Myocyte (in vitro differentiated cells): ENCODE results near the gene KIAA1549. TPM values are rescaled to one million over a fixed set of nuclear protein-coding genes. Genes with fewer than 3 reads are reported as not detected.

Source experiments
- DNase-seq: peaks from one replicate; pipeline ENCODE4 v3.0.0-alpha.2; 2012; ENCODE audit warnings: low read depth
- total RNA-seq: library from RNA; depleted of rRNA; stranded (reverse); fragments of >200 nt; gene quantifications from 2 replicates; pipeline ENCODE4 v1.2.3, GENCODE V29; 2014

KIAA1549 gene
- total RNA-seq, 1 donor from 2014 or later = 16.0 TPM

DNA sequence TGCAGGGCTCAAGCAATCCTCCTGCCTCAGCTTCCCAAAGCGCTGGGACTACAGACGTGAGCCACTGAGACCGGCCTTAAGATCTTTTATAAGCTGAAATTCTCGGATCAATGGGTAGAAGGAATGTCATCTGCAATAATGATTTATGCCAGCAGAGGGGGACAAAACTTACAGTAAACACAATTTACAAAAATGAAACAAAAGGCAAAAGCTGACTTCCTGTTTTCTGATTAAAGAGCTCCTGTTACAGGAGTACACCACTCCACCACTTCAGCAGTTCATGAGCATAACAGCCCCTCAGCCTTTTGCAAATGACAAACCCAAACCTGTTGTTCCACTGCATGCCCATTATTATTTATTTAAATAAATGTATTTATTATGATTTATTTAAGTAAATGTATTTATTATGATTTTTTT is 94.7 kb downstream of the KIAA1549 start:
- DNase-seq = peak; percentile 79

DNA sequence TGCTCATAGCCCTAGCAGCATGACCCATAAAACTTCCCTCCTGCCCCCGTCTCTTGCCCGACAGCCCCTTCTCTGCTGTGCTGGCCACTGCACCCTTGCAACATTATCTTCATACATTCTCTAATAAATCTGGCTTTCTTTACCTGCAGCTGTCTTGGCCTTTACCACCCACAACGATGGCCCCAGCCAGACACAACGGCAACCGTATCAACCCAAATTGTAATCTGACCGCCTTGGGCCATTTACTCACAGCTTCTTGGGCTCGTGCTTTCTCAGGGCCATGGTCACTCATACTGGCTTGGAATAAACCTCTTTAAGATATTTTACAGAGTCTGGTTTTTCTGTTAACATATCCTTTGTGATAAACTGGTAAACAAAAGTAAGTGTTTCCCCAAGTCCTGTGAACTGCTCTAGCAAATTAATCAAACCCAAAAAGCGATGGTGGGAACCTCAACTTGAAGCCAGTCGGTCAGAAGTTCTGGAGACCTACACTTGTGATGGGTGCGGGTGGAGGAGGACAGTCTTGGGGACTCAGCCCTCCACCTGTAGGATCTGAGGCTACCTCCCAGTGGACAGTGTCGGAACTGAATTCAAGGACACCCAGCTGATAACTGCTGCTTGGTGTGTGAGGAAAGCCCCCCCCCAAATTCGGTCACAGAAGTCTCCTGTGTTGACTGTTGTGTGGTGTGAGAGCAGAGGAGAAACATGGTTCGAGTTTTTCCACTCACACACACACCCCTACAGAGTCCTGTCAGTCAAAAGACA is 95.6 kb downstream of the KIAA1549 start:
- no peak for DNase-seq

DNA sequence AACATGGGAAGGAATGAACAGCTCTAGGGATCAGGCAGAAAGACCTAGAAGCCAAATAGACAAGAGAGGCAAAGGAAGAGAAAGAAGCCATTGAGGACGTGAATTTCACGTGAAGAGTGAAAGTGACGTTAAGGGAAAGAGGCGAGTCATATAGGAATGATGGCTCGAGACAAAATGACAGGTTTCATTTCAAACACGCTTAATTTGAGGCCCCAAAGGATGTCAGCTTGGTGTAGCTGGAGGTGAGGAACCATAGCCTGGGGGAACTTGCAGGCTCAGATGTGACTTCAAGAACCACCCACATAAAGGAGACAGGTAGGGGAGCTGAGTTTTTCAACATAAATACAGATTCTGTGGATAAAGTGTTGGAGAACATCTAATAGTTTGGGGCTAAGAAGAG is 98.9 kb downstream of the KIAA1549 start:
- DNase-seq = no peak

DNA sequence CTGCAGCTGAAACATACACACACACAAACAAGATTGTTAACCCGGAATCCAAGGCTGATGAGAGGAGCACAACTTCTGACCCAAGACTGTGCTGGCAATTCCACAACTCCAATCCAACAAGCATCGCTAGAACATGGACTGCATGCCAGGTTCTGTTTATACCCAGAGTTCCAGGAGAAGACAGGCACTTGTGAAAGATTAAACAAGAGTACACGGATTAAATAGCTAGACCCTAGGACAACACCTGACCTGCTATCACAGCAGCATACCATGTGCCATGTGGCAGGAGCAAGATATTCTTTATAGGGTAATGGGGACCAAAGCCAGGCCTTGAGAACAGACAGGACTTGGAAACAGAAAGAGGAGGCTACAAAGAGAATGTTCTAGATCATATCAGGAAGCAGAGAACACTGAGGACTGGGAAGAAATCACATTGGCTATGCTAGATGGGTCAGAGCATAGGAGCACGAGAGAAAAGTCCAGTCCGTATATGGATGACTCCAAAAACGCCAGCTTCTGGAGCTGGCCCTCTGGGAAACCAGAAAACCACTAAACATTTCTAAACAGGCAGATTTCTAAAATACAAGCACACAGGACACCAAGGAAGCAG is 99.5 kb downstream of the KIAA1549 start:
- DNase-seq = no peak

DNA sequence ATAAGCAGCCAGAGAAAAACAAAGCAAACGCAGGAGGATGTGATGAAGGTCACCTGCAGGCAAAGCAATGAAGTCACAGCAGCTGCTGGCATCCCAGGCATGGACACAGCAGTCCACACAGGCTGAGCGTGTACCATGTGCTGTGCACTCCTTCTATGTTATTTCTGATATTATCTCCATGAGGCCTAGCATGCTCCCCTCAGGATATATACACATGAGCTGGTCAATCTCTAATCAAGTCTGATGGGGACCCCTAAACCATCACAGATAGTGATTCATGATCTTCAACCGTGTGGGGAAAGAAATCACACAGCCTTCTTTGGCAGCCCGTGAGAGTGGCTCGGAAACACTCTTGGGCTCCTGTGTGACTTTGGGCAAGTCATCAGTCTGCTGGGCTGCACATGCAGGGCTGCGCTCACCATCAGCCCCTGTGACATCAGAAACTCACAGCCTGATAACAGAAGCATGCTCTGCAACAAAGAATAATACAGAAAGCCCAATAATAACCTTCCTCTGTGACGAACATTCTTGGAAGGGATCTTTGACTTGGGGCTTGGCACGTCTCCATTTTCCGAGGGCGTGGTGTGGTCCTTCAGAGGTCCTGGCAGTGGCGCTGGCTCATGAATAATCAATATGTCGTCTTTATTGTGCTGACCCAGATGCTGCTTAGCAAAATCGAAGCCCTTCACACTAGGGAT is 100.2 kb downstream of the KIAA1549 start:
- DNase-seq = no peak

DNA sequence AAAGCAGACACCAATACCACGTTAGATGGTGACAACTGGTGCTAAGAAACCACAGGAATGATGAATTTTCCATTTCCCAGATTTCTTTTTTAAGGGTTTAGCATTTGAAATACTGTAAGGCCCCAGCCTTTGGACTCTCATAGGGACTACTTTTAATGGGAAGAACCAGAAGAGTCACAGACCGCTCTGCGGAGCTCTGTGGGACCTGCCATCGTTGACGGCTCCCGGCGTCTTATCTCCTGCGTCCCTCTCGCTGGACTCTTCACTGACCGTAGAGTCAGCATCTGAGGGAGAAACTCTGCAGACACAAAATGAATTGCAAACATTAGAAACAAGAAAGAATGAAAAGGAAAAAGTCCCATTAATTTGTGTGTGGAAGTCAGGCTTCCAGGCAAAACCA is 101.8 kb downstream of the KIAA1549 start:
- no peak for DNase-seq

DNA sequence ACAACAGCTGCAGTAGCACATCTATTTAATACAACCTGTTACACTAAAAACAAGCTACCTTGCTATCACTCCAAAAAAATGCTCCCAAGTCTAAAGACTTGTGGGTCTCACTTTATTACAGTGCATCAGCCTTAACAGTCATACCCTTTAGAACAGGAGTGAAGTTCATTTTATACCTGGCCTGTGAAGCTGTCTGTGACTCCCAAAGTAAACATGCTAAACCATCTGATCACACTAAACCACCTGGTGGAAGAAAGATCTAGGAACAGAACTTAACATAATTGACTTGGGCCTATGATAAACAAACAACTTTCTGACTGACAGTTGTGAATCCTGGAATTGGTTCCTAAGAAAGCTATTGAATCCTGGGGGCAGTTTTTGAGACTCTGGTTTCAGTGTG is 102.3 kb downstream of the KIAA1549 start:
- no peak for DNase-seq

DNA sequence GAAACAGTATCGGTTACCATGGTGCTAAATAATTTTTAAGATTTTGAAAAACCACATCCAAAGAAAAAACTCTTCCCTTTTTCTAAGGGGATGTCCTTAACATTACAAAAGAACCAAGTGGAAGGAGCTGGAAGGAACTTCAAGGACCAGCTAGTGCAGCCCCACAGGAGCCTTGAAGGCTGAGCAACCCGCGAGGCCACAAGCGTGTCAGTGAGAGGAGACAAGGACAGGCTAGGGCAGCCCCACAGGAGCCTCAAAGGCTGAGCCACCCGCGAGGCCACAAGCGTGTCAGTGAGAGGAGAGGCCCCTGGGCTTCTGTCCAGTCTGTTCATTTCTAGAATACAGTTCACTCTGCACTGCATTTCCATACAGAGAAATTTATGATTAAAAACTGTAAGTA is 103.1 kb downstream of the KIAA1549 start:
- no peak for DNase-seq

DNA sequence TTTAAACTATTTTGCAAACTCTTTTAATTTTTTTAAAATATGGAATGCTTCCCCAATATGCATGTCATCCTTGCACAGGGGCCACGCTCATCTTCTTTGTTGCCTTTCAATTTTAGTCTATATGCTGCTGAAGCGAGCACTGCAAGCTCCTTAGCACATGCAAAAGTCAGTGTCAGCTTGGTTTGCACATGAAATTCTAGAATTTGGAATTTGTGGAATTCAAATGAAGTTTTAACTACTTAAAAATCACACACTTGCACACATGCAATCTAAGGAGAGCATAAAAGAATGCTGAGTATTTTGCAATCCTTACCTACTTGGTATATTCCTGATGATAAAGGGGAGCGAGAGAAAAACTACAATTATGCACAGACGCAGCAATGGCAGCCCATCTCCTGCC is 104.9 kb downstream of the KIAA1549 start:
- no peak for DNase-seq

DNA sequence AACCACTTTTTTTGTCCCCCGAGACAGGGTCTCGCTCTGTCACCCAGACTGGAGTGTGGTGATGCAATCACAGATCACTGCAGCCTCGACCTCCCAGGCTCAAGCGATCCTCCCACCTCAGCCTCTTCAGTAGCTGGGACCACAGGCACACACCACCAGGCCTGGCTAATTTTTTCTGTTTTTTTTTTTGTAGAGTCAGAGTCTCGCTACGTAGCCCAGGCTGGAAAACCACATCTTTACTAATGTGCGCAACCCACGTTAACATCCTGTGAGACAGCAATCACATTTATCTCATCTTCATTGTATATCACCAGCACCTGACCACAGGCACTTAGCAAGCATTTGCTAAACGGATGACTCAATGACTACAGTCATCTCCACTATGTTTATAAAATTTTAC is 105.4 kb downstream of the KIAA1549 start:
- no peak for DNase-seq

DNA sequence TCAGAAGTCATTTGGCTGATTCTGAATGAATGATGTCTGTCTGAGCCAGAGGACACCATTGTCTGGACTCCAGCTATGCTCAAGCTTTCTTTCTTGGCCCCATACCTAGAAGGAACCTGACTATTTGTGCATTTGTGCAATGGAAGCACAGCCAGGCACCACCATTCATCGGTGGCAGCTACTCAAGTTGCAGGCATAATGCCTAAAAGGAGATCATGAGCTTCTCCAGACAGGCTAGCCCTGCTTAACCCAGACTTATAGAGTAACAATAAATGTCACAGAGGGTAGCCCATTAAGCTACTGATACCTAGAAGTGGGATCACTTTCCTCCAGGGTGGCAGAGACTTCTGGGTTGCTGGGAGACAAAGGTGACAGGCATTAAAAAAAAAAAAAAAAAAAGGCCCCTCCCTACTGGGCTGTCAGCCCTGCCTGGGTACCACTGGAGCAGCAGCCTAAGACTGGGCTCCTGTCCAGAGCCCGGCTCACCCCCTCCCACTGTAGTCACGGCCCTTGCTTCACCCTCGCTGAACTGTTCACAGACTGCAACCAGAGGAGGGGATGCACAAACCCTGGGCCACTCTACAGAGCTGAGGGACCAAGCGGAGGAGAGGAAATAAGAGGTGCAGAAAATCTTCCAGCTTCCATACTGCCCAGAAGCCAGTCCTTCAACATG is 107.8 kb downstream of the KIAA1549 start:
- DNase-seq = no peak

DNA sequence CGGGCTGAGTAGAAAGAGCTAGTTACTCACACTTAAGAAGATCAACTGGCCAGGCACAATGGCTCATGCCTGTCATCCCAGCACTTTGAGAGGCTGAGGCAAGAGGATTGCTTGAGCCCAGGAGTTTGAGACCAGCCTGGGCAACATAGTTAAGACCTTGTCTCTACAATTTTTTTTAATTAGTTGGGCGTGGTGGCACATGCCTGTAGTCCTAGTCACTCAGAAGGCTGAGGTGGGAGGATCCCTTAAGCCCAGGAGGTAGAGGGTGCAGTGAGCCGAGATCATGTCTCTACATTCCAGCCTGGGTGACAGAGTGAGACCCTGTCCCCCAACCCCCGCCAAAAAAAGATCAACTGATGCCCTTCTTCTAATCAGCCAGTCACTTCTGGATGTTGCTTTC is 108.6 kb downstream of the KIAA1549 start:
- DNase-seq = no peak

DNA sequence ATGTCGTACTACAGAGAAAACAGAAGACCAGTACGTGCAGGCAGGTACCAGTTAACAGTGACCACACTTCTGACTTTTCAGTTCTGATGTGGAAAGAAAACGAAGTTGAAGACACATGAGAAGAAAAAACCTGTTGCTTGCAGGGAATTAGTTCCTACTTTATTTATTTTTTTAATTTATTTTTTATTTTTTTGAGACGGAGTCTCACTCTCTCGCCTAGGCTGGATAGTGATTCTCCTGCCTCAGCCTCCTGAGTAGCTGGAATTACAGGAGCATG is 109.4 kb downstream of the KIAA1549 start:
- DNase-seq = no peak

DNA sequence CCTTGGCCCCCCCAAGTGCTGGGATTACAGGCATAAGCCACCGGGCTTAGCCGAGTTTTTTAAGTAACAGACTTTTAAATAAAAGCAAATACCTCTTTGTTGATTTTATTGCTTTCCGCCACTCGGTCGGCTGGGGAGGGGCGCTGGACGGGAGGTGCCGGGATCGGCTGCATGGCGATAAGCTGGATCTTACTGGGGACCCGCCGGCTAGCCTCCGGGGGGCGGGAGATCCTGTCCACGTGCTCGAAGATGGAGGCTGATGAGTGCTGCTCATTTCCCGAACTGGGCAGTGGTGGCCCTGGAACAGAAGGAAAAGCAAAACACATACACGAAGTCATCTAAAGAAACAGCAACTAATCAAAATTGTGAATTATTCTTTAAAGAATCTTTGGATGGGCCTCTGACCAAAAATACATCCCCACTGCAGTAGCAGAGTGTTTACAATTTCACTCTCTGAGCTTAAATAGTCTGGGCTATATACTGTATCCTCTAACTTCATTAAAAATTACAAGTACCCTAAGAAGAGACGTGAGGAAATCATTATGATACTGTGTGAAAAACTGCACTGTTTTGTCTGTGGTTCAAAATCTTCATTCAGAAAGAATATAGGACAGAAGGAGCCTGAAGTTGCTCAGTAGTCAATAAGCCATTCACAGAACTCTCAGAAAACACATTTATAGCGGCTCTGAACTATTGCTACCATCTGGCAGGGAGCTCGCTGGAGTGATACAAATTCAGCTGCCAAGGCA is 110.0 kb downstream of the KIAA1549 start:
- DNase-seq = no peak

DNA sequence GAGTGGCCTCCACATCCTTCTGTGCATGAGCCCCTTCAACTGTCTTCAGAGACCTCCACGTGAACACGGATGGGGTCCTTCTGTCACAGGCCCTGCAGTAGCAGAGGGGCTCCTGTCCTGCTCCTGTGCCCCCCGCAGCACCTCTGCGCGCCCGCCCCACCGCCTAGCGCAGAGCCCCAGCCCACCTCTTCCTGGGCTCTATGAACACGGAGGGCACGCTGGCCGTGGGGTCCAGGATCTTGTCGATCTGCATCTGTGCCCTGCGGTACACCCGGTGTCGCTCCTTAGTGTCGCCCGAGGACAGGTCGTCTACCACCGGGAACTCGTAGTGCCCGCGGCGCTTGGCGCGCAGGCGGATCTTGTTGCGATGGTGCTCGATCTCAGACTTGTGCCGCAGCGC is 111.8 kb downstream of the KIAA1549 start:
- no peak for DNase-seq

DNA sequence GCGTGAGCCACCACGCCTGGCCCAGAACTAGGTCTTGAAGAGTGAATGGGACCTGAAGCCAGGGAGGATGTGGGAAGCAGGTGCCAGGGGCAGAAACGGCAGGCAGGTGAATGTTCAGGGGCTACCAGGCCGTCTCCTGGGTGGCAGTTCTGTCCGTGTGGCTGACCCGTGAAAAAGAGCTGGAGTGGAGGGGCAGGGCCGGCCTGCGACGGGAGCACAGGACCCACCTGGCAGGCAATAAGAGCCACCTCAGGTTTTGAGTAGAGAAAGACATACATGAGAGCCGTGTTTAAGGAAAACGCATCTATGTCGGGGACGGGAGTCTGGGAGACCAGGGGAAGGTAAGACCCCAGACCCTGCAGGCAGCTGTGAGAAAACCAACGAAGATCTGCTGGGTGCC is 112.5 kb downstream of the KIAA1549 start:
- DNase-seq = no peak

DNA sequence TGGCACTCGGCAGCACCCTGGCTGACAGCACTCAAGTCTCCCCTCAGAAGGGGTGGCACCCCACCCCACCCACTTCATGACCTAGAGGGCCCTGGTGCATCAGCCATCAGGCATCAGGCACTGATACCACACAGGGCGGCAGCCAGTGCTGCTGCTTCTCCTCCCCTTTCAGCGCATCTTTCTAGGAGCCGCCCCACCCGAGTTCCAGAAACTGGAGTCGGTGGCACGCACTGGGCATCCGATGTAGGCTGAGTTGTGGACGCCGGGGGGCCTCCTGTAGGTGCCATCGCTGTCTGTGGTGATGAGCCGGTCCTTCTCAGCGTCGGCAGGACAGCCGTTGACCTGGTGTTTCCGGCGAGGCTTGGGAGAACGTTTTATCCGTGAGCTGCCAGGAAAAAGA is 113.4 kb downstream of the KIAA1549 start:
- no peak for DNase-seq

DNA sequence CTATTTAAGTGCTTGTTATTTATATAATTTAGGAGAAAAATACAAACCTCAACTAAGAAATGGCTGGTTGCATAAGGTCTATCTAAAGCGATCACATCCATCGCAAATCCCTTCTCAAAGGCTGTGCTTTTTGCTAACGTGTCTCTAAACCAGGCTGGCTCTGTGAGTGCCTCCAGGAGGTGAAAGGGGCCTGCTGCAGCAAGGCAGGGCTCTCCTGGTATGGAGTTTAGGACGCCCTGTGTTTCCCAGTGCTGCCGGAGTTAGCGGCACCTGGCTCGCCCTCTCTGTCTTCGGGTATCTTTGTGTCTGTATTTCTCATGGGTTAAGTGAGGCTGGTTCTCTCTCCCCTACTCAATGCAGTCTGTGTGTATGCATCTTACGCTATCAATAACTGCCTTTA is 114.8 kb downstream of the KIAA1549 start:
- no peak for DNase-seq

DNA sequence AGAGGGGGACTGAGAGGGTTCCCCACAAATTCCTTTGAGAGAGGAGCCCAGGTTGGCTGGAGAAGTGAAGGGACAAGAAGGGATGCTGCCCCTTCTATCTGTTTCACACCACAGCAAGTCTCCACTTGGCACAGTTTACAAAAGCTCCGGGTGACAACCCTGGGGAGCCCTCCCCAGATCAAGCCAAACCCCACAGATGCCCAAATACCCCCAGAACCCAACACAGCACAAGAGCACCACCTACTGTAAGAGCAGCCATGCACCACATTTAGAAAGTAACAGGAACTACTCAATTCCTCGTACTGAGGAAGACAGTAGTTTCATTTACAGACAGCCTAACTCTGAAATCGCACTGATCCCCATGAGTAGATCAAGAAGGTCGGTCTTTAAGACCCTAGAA is 115.3 kb downstream of the KIAA1549 start:
- DNase-seq = no peak

DNA sequence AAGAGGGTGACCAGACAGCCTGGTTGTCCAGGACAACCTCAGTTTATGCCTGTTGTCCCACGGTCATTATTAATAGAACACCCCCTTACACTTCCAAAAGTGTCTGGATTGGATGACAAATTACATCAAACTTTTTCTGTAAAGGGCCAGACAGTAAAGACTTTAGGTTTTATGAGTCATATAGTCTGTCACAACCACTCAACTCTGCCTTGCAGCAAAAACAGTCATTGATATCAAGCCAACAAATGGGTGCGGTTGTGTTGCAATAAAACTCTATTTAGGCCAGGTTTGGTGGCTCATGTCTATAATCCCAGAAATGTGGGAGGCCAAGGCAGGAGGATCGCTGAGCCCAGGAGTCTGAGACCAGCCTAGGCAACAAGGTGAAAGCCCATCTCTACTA is 116.5 kb downstream of the KIAA1549 start:
- DNase-seq = no peak

DNA sequence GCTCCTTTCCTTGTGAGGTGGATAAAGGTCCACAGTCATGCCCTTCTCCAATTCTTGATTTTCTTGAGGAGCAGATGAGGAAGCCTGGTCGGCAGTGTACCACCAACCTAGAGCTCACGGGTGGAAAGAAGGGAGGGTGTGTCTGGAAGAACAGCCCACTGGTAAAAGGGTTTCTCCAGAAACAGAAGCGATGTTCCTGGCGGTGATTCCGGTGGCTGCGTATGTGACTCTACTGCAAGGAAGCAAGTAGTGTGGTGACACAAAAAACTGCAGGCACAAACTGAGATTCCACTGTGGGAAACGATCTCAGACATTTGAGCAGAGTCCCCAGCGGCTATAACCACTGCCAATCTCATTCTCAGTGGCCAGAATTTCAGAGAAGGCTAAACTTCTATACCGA is 117.3 kb downstream of the KIAA1549 start:
- DNase-seq = no peak

DNA sequence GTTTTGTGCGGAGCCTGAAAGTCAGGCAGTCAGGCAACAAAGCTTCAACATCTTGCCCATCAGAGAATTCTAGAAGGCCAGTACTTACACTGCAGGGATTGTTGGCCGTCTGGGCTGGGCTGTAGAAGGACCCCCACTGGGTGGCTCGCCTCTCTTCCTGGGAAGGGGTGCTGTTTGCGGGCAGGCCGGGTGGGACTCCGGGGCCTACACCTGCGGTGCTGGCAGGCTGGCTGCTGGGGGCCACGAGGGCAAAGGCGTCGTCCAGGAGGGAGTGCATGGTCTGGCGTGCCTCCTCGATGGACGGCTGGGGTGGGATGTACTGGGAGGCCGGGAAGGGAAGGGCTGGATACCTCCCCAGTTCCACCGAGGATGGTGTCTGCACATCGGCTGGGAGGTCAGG is 120.1 kb downstream of the KIAA1549 start:
- DNase-seq = no peak
